Stimulated activated CD4-positive, alpha-beta T cell treated with anti-CD3 and anti-CD28 coated beads, Interleukin-4, amount 100 ng/mL, for 1 hour (primary cell): ENCODE measurements around the gene RRAS.

Source experiments
- DNase-seq: peaks from one replicate; pipeline ENCODE4 v3.0.0-alpha.2; 2020

The RRAS gene

DNA sequence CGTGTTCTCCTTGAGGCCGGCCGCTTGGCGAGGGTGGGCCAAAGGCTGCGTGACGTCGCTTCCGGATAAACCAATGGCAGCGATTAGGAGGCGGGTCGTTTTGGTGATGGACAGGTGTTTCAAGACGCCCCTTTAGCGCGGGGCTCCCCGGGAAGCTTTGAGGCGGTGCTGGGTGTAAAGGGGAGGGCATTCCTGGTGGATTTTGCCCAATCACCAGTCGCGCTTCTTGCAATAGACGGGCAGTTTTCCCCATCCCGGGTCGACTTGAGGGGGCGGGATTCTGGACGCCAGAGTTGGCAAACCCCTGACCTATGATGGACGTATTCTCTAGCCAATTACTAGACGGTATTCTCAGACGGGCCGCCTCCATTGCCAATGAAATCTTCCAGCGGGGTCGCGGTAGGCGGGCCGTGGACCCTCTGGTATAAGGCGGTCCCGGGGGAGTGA, 36.9 kb upstream of the RRAS start:
- peak; percentile 97 for DNase-seq

DNA sequence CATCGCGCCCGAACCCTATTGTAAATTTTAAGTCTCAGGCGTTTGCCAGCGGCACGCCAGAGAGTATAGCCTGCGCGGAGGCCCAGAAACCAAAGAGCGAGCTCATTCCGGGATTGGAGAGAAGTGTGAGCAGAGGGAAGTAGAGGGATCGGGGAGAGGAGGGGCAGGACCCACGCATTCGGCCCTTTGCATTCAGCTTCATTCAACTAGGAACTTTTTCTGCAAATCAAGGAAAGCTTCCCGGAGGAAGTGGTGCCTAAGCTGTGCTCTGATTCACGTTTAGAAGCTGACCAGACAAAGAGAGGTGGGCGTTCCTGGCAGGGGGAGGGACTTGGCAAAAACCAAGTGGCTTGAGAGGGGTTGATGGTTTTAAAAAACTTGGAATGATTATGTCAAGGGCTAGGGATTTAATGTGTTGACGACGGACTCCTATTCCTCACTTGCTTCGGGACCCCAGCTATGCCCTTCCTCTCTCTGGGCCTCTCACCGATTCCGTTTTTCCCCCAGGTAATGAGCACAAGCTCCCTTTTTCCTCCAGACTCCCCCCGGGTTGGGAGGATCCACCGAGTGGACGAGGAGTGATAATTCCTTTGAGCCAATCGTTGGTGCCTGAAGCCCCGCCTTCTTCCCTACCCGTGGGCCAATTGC, 36.3 kb upstream of the RRAS start:
- DNase-seq = no peak

DNA sequence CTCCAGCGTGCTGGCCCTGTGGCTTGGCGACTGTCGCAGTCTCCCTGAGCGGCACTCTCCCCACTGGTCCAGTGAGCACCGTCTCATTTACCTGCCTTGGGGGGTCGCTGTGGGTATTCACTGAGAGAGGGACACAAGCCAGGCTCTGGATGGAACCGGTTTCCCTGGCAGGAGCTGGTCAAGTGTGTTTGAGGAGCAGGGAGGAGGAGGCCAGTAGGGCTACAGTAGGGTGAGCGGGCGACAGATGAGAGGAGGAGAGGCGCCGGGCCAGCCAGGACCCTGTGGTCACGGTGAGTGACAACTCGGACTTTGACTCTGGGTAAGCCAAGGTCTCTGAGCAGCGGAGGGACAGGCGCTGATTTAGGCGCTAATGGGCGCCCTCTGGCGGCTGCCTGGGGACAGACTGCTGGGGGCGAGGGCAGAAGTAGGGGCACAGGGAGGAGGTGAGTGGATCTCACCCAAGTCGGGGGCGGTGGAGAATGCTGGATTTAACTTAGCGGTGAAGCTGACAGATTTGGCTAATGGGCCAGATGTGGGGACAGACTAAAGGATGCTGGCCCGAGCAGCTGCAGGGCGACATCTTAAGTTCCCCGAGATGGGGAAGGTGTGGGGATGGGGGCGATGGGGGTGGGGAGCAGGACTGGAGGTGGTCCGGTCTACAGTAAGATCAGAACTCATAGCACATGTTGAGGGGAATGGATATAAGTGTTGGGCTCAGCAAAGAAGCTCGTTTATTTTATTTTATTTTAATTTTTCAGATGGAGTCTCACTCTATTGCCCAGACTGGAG, 32.4 kb upstream of the RRAS start:
- DNase-seq = peak; percentile 79

DNA sequence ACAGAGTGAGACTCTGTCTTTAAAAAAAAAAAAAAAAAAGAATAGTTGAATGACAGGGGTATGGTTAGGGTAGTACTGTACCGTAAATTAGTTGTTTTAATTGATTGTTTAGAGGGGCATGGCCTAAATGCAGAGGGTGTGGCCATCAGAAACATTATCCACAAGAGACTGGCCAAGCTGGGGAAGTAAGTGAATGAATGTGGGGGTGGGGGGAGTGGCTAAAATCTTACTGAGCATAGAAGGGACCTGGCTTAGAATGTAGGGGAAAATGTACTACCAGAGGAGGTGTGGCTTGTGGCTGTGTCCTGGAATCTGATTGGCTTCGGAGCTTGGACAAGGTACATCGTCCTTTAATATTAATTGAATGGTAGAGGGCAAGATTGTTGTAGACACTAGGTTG, 29.6 kb upstream of the RRAS start:
- no peak for DNase-seq

DNA sequence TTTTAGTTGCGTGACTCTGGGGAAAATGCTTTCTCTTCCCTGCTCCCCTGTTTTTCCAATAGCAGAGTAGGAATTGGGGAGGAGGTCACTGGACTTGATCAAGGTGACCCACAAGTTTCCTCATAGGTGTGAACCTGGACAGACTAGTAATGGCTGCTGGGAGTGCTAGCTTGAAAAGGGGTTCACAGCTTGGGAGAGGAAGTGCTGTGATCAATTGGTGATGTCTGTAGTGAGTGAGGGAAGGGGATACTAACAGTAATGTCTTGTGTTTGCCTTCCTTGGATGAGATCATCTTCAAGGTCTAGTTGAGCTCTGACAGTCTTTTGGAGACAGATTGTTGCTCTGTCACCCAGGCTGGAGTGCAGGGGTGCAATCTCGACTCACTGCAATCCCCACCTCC, 27.5 kb upstream of the RRAS start:
- DNase-seq = no peak

DNA sequence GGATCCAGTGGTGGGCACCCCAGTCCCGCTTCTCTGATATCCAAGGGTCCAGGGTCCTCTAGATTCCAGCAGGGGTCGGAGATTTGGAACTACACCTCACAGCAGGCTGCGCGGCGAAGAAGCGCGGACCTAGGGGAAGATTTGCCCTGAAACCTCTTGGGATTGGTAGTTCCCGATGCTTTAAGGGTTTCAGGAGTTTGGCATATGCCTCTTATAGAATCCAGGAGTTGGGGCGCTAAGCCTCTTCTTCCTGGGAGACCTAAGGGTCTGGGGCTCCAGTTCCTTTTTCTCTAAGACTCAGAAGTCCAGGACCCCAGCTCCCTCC, 26.1 kb upstream of the RRAS start:
- DNase-seq = no peak

DNA sequence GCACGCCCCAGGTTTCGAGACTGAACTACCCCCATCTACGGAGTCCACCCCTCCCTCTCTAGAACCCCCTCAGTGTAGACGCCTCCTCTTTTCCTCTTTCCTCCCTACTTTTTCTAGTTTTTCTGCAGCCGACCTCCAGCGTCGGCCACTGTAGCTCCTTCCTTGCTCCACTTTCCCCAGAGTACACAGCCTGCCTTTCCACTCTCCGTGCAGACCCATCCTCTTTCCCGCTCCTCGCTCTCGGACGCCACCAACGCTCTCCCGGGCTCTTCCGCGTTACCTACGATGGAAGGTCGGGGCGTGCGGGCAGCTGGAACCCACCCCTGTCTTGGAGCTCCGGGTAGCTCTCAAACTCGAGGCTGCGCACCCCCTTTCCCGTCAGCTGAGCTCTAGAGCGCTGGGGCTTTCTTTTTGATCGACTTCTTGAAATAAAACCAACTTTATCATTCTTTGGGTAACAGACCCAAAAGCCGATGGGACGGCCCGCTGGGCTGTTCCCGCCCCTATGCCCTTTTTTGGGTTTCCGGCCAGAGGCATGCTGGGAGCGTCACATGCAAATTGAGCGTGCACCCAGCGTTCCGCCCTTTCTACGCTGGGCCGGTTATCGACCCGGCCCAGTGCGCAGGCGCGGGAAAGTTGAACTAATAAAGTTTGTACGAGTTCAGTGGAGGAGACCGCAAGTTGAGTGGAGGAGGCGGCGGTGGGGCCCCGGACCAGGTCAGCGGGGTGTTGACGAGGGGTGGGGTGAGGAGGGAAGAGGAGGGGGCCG, 25.6 kb upstream of the RRAS start, which contains the start of the genes BCL2L12 and IRF3:
Gene BCL2L12, plus strand, starts transcription at position 583 of the 769 bp plus-strand sequence. CDS start 760 bp downstream, outside the sequence.
Gene IRF3, minus strand, starts transcription at position 507 of the 769 bp plus-strand sequence. CDS start 1,019 bp downstream, outside the sequence.
- peak; percentile 99 for DNase-seq

DNA sequence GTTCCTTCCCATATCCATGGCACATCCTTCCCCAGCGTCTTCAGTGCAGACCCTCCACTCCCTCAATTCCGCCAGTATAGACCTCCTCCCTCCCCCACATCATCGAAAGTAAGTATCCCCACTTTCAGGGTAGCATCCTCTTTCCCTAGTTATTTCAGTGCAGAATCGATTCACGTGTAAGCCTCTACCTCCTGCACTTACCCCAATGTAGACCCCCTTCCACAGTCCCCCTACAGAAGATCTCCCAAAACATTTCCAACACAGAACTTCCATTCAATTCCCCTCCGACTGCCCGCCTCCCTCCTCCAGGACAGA, 25.1 kb upstream of the RRAS start:
- no peak for DNase-seq

DNA sequence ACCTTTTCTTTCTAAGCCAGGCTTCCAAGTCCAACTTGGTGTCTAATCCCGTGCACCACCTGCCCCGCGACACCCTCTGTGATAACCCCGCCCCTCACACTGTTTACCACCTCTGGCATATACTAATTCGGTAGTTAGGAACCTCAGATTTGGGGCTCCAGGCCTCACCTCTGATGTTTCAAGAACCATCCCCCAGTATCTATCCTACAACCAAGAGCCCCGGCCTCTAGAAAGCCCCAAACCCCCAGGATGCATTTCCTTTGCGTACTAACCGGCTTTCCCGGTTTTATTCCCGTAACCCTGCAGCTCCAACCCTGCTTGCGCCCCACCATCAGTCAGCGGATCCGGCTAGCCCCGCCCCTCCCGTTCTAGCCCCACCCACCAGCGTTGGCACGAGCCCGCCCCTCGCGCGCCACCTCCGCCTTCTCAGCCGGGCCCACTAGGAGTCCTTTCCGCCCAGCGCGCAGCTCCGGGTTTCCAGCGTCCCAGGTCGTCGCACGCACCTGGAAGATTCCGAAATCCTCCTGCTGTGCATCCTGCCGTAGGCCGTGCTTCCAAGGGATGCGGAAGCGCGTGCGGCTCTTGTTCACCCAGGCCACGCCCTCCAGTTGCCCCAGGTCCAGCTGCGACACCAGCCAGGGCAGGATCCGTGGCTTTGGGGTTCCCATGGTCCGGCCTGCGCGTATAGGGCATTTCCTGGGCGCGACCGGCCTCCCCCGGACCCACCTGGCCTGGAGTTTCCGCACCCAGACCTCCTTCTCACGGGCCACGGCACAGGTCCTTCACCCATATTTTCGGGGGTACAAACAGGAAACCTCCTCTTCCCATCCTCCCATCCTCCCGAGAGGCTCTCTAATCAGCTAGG, 24.5 kb upstream of the RRAS start:
- DNase-seq = peak; percentile 93

DNA sequence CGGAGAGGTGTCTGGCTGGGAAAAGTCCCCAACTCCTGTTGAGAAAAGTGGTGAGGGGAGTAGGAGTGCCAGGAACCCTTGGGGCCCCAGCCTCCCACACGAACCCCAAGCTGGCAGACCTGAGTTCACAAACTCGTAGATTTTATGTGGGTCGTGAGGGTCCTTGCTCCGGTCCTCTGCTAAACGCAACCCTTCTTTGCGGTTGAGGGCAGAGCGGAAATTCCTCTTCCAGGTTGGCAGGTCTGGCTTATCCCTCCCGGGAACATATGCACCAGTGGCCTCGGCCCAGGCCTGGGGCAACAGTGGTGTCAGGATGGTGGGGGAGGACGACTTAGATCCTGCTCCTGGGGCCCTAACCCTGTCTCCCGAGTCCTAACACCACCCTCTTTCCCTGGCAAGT, 23.3 kb upstream of the RRAS start:
- DNase-seq = no peak

DNA sequence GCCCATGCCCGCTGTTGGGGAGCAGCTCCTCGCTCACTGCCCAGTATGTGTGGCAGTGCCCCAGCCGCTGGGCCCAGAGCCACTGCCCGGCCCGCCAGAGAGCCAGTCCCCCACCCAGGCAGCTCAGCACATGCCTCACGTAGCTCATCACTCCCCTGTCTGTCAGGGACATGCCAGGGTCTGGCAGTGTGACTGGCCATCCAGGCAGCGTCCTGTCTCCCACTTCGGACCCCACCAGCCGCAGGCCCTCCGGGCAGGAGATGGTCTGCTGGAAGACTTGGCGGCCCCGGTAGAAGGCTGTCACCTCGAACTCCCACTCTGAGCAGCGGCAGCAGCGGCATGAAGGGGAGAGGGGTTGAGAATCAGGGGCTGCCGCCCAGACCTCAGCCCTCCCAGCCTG, 22.1 kb upstream of the RRAS start:
- DNase-seq = no peak

DNA sequence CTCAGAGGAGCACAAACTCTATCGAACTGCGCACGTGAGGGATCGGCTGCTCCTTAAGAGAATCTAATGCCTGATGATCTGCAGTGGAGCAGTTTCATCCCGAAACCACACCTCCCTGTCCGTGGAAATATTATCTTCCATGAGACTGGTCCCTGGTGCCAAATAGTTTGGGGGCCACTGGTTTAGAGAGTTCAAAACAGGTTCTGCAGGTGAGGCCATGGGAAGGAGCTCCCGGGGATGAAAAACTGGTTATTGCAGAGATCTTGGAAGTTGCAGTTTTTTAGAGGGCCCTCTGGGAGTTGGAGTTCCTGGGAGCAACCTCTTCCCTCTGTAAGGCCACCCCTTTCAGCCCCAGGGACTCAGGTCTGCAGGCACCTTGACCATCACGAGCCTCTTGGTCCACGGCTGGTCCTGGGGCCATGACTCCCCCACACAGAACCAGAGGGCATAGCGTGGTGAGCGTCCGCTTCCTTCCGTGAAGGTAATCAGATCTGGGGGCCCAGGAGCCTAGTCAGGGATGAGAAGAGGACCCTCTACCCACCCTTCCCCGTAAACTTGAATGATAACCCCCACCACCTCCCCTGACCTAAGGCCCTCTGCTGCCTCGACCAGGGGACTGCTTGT, 20.5 kb upstream of the RRAS start:
- DNase-seq = no peak

DNA sequence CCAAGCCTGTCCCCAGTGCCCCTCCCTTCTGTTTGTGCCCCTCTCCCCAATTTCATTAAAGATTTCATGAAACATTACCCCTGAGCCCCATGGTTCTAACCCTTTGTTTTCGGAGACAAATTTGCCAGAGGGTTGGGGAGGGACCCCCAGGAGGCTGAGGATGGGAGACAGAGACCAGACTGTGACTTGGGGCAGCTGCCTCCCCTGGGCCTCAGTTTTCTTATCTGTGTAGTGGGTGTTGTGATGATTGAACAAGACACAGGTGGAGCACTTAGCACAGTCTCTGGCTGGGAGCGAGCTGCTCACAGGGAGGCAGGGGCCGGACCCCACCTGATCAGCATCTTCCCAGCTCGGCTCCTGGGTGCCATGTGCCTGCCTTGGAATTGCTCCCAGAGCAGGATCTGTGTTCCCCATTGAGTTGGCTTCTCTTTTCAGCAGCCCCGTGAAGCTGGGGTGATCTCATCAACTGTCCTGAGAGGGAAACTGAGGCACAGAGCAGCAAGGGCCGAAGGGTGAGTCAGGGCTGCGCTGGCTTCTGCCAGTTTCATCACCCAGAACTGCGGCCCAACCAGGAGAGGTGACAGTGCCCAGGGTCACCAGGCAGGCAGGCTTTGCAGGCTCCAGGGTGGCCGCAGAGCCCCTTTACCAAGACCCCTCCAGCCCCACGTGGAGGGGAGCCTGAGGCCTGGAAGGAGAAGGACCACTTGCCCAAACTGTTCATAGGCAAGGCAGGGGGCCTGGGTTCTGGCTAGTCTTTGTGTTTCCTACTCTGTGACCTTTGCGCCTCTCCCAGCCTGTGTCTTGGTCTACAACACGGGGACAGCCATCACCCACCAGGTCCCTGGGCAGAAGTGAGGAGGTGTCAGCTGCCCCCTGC, 18.9 kb upstream of the RRAS start:
- no peak for DNase-seq

DNA sequence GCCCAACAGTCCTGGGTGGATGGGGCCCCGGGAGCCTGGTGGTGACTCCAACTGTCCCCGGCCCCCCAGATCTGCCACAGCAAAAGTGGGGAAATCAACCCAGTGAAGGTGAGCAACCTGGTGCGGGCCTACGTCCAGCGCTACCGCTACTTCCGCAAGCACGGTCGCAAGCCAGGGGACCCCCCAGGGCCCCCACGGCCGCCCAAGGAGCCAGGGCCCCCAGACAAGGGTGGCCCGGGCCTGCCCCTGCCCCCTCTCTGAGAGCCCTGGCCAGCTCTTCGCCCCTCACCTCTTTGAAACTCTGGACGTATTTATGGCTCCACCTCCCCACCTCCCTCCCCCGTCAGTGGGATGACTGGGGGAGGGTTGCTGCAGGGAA, 18.2 kb upstream of the RRAS start:
- DNase-seq = no peak

DNA sequence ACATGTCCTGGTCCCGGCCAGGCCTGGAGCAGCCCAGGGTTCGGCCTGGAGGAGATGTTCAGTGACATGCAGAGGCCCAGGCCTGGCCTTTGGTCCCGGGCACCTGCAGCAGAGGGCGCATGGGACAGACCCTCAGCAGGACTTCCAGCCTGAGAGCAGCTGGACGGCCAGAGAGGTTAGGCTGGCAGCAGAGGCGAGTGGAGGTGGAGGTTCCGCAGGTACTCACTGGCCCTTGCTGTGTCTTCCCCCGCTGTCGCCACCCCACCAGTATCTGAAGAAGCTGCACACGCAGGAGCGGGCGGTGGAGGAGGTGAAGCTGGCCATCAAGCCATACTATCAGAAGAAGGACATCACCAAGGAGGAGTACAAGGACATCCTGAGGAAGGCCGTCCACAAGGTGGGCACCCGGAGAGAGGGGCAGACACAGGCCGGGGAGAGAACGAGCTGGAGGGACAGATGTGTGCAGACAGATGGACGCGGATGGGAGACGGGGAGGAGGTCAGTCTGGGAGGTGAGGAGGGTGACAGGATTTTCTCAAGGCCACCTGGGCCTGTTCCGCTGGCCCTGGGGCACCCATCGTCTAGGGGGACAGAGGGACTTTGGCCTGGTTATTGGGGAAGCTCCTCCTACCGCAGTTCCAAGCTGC, 17.7 kb upstream of the RRAS start:
- DNase-seq = no peak

DNA sequence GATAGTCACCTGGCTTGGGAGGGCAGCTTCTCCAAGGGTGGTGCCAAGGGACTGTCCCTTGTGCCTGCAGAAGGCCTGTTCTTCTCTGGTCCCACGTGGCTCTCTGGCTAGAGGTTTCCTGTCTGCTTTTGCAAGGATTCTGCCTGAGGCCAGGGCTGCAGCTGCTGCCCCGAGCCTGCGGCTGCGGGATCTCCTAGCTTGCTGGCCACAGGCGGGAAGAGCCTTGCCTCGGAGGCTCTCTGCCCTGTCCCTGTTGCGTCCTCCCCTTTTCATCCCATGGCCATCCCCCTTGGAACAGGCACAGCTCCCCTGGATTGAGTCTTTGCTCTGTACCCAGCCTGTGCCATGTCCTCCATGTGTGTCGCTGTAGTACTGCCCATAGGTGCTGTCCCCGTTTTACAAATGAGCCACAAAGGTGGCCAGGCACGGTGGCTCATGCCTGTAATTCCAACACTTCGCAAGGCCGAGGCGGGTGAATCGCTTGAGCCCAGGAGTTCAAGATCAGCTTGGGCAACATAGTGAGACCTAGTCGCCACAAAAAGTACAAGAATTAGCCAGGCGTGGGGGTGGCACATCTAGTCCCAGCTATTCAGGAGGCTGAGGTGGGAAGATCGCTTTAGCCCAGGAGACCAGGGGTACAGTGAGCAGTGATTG, 16.6 kb upstream of the RRAS start:
- no peak for DNase-seq

DNA sequence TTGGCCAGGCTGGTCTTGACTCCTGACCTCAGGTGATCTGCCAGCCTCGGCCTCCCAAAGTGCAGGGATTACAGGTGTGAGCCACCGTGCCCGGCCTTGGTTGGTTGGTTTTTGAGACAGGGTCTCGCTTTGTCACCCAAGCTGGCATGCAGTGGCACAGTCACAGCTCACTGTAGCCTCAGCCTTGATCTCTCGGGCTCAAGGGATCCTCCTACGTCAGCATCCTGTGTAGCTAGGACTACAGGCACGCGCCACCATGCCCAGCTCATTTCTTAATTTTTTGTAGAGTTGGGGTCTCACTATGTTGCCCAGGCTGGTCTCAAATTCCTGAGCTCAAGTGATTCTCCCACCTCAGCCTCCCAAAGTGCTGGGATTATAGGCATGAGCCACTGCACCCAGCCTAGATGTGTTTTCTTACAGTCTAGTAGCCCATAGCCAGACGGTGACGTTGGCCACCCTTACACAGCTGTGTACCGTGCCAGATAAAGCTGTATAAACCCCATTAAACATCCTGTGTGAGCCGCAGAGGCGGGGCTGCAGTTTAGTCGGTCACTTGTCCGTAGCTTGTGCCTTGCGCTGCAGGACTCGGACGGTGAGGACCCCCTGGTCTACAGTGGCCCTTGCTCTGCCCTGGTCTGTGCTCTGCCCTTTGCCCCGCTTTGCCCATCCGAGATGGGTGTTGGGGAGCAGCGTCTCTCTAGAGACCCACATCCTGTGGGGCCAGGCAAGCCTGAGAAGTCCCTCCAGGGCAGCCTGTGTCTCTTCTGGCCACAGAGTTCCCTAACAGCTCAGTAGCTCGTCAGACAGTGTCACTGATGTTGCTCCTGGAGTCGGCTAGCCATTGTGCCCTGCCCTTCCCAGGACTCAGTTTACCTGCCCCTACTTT, 15.9 kb upstream of the RRAS start:
- DNase-seq = no peak

DNA sequence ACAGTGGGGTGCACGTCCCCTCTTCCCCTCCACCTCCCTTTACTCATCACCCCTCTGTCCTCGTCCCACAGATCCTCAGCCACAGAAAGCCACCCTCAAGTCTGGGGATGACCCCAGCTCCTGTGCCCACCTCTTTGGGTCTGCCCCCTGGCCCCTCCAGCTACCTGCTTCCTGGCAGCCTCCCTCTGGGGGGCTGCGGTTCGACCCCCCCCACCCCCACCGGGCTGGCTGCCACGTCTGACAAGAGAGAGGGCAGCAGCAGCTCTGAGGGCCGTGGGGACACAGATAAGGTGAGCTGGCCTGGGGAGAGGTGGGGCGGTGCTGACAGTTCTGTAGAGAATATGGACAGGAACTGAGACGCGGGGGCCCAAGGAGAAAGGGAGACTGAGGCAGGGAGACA, 14.6 kb upstream of the RRAS start:
- no peak for DNase-seq

DNA sequence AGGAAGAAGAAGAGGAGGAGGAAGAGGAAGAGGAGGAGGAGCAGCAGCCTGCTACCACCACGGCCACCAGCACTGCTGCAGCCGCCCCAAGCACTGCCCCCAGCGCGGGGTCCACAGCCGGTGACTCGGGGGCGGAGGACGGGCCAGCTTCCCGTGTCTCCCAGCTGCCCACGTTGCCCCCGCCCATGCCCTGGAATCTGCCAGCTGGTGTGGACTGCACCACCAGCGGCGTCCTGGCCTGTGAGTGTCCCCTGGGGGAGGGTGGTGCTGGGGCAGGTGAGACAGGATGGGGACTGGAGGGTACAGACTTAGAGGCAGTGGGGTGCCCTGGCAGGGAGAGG, 13.5 kb upstream of the RRAS start:
- DNase-seq = no peak
